Cardiac muscle cell (in vitro differentiated cells and primary cell): ENCODE results near the gene TMEM209. TPM values are rescaled to one million over a fixed set of nuclear protein-coding genes. Genes with fewer than 3 reads are reported as not detected.

Experiments used
- DNase-seq, 2 donors: peaks; one replicate each; pipeline versions ENCODE4 v3.0.0 to v3.0.0-alpha.2; 2010 to 2017; ENCODE audit warnings: low read depth in 1 of 2, low spot score in 1 of 2
- H3K27ac ChIP-seq: fragments of 200-600 bp; sonication (generic); 2 replicates; pipeline ENCODE4 v1.5.1; 2016
- H3K27me3 ChIP-seq: fragments of 200-600 bp; sonication (generic); 2 replicates; pipeline ENCODE4 v1.6.0; 2016; ENCODE audit warnings: control low read depth
- H3K36me3 ChIP-seq: fragments of 200-600 bp; sonication (generic); 2 replicates; pipeline ENCODE4 v1.5.1; 2016; ENCODE audit warnings: control low read depth
- H3K4me1 ChIP-seq: fragments of 200-600 bp; sonication (generic); 2 replicates; pipeline ENCODE4 v1.8.1; 2017; ENCODE audit warnings: low read depth, mild to moderate bottlenecking, mixed run types
- H3K4me3 ChIP-seq: fragments of 200-600 bp; sonication (generic); 2 replicates; pipeline ENCODE4 v1.5.1; 2016; ENCODE audit warnings: mild to moderate bottlenecking
- H3K9me3 ChIP-seq: fragments of 200-600 bp; sonication (generic); 2 replicates; pipeline ENCODE4 v1.5.1; 2017; ENCODE audit warnings: low read depth, mild to moderate bottlenecking, control low read depth
- polyA plus RNA-seq: library from polyadenylated mRNA; unstranded; fragments of >200 nt; fragmentation: Nextera tagmentation; extraction: Ambion mirVana; gene quantifications from 2 replicates; pipeline ENCODE4 v1.2.1, GENCODE V29; 2016
- total RNA-seq: library from RNA; depleted of rRNA; stranded (reverse); fragments of >200 nt; gene quantifications from 2 replicates; pipeline ENCODE4 v1.2.3, GENCODE V29; 2016
- TF ChIP-seq, protein P1 (sequence below): IDR thresholded peaks from 2 replicates; pipeline ENCODE4 v1.5.1; 2012; ENCODE audit warnings: low read depth, mild to moderate bottlenecking, low read length

The TMEM209 gene
- total and polyA plus RNA-seq, 2 experiments from 2014 or later, result 14.0 to 14.2 TPM

DNA sequence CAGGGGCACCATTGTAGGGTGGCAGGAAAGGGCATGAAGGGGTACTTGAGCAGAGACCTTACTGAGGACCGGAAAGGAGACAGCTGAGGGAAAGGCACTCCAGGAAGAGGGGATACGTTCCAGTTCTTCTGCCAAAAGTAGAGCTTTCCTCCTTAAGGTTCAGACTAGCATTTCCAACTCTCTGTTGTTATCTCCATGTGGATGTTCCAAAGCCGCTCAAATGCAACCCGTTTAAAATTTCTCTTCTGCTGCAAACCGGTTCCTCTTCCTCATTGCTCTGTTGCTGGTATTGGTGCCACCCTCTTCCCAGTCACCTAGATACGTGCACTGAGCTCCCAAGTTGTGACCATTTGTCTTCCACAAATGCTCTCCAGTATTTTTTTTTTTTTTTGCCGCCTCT lies 47.5 kb downstream of the TMEM209 start:
- Histone ChIP-seq H3K27me3 (no peaks in the 10 kb centered on the region), H3K36me3 (no peaks in the 10 kb centered on the region), H3K4me1 (no peaks in the 10 kb centered on the region), H3K9me3 (no peaks in the 10 kb centered on the region), H3K4me3 (no peak overlapping the region), H3K27ac (no peak overlapping the region)
- TF ChIP-seq, protein P1, sequence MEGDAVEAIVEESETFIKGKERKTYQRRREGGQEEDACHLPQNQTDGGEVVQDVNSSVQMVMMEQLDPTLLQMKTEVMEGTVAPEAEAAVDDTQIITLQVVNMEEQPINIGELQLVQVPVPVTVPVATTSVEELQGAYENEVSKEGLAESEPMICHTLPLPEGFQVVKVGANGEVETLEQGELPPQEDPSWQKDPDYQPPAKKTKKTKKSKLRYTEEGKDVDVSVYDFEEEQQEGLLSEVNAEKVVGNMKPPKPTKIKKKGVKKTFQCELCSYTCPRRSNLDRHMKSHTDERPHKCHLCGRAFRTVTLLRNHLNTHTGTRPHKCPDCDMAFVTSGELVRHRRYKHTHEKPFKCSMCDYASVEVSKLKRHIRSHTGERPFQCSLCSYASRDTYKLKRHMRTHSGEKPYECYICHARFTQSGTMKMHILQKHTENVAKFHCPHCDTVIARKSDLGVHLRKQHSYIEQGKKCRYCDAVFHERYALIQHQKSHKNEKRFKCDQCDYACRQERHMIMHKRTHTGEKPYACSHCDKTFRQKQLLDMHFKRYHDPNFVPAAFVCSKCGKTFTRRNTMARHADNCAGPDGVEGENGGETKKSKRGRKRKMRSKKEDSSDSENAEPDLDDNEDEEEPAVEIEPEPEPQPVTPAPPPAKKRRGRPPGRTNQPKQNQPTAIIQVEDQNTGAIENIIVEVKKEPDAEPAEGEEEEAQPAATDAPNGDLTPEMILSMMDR, result no peak
- no peak for DNase-seq

- no peak overlapping the region for H3K4me3 ChIP-seq
- H3K4me1 ChIP-seq, result no peaks in the 10 kb centered on the region
- H3K9me3 ChIP-seq, result no peaks in the 10 kb centered on the region
- no peaks in the 10 kb centered on the region for H3K27me3 ChIP-seq
- TF ChIP-seq, protein P1, result no peak
- H3K27ac ChIP-seq, result no peak overlapping the region
- no peaks in the 10 kb centered on the region for H3K36me3 ChIP-seq
- DNase-seq, result no peak
Measured at GRCh38 chr7:130156140-130156539, 49.1 kb downstream of the TMEM209 start.

DNA sequence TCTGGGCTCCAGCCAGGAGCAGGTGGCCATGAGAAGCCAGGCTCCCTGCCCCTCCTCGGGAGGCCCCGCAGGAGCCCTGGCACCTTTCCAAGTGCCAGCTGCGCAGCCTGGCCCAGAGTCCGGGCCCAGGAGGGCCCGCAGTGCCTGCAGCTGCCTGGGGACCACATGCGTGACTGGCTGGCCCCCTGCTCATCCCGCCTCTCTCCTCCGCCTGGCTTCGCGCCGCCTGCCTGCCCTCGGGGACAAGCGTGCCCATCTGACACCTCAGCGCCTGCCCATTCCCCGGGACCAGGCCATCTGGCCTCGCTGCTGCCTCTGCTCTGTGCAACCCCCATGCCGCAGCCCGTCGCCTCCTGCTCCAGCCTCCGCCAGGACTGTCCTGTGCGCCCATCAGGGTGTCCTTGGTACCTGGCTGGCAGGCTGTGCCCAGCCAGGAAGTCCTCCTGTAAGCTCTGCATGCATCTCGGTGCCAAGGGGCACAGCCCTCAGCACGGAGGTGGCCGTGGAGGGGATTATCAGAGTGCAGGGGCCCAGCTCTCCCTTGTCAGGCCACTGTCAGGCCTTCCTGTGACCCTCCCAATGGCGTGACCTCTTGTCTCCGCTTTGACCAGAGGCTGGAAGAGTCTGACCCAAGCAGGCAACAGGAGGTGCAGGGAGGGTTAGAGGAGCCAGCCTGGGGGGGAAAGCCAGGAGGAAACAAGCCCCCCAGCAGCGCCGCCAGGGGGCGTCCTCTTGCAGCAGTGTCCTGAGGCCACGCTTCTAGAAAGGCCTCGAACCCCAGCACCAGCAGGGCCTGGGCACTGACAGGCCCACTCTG lies 50.5 kb downstream of the TMEM209 start:
- Histone ChIP-seq H3K27me3 (no peaks in the 10 kb centered on the region), H3K4me1 (no peaks in the 10 kb centered on the region), H3K27ac (no peak overlapping the region), H3K4me3 (no peak overlapping the region), H3K9me3 (no peaks in the 10 kb centered on the region), H3K36me3 (no peaks in the 10 kb centered on the region)
- TF ChIP-seq, protein P1, result peak; percentile 37
- DNase-seq, result no peak

DNA sequence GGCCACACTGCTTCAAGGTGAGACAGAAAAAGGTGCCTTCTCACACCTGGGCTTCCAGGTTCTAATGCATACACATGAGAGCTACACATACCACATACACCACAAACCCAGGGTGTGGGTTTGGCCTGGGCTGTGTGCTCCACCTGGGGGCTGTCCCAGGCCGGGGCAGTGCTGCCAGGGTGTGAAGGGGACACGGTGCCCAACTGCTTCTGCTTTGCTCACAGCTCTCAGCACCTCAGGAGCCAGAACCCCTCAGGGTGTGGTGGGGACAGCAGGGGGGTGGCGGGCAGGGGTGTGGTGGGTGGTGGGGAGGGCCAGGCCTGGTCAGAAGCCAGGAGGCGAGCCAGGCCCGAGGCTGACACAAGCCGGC lies 51.1 kb downstream of the TMEM209 start:
- Histone ChIP-seq H3K27me3 (no peaks in the 10 kb centered on the region), H3K4me3 (no peak overlapping the region), H3K9me3 (no peaks in the 10 kb centered on the region), H3K36me3 (no peaks in the 10 kb centered on the region), H3K27ac (no peak overlapping the region), H3K4me1 (no peaks in the 10 kb centered on the region)
- TF ChIP-seq, protein P1, result no peak
- no peak for DNase-seq

- no peak for DNase-seq
Measured at GRCh38 chr7:130153211-130153908, 51.8 kb downstream of the TMEM209 start.

More at GRCh38 chr7:130153211-130153908, 51.8 kb downstream of the TMEM209 start:
- H3K27ac ChIP-seq, result no peak overlapping the region
- H3K4me1 ChIP-seq, result no peaks in the 10 kb centered on the region
- TF ChIP-seq, protein P1, result no peak
- no peaks in the 10 kb centered on the region for H3K27me3 ChIP-seq
- no peak overlapping the region for H3K4me3 ChIP-seq
- H3K36me3 ChIP-seq, result no peaks in the 10 kb centered on the region
- no peaks in the 10 kb centered on the region for H3K9me3 ChIP-seq
